AG10803 (cell line): ENCODE data around the gene LDLRAD4.

Source experiments
- DNase-seq: peaks from one replicate; pipeline ENCODE4 v3.0.0; 2010; ENCODE audit warnings: low read depth
- H3K4me3 ChIP-seq: 2 replicates; pipeline ENCODE4 v1.5.1; 2011; ENCODE audit warnings: mild to moderate bottlenecking, low read length, control low read depth
- CTCF ChIP-seq: conservative IDR thresholded peaks from 2 replicates; pipeline ENCODE4 v1.5.1; 2011; ENCODE audit warnings: mild to moderate bottlenecking, low read length, control low read depth, inconsistent platforms

The LDLRAD4 gene

GRCh38 chr18:13241083-13241892 lies 22.7 kb downstream of the LDLRAD4 start:
- no peak for TF ChIP-seq CTCF
- no peak for DNase-seq
- no peak overlapping the region for H3K4me3 ChIP-seq

GRCh38 chr18:13241893-13242175 lies 23.3 kb downstream of the LDLRAD4 start:
- TF ChIP-seq CTCF, result no peak

GRCh38 chr18:13242797-13243196 lies 24.2 kb downstream of the LDLRAD4 start:
- H3K4me3 ChIP-seq, result no peak overlapping the region

More at GRCh38 chr18:13241893-13242175, 23.3 kb downstream of the LDLRAD4 start:
- DNase-seq, result no peak
- no peak overlapping the region for H3K4me3 ChIP-seq

GRCh38 chr18:13243363-13243762 lies 24.8 kb downstream of the LDLRAD4 start:
- no peak for DNase-seq
- no peak overlapping the region for H3K4me3 ChIP-seq
- TF ChIP-seq CTCF, result no peak

More at GRCh38 chr18:13242797-13243196, 24.2 kb downstream of the LDLRAD4 start:
- DNase-seq, result no peak
- no peak for TF ChIP-seq CTCF

- no peak for TF ChIP-seq CTCF
- no peak for DNase-seq
- H3K4me3 ChIP-seq, result no peak overlapping the region
These were observed 25.6 kb downstream of the LDLRAD4 start for GRCh38 chr18:13244135-13244534.

GRCh38 chr18:13245481-13246000 lies 27.0 kb downstream of the LDLRAD4 start:
- DNase-seq, result no peak
- TF ChIP-seq CTCF, result no peak
- no peak overlapping the region for H3K4me3 ChIP-seq

GRCh38 chr18:13246121-13246520 lies 27.6 kb downstream of the LDLRAD4 start:
- no peak for TF ChIP-seq CTCF
- no peak overlapping the region for H3K4me3 ChIP-seq
- no peak for DNase-seq
